Activated CD8-positive, alpha-beta T cell treated with anti-CD3 and anti-CD28 coated beads for 36 hours (primary cell): Measurements from ENCODE around the gene ZDHHC13. TPM values are rescaled to one million over a fixed set of nuclear protein-coding genes. Genes with fewer than 3 reads are reported as not detected.

Source experiments
- ATAC-seq: fragments of 200-7000 bp; cut with Tn5 transposase; one replicate; pipeline ENCODE4 v1.10.0; 2021; ENCODE audit warnings: mild to moderate bottlenecking, moderate library complexity
- CTCF ChIA-PET: fragments of 350-600 bp; sonication (Branson Sonifier 250); formaldehyde crosslinking; loops from one replicate; lab custom pipeline; 2021; ENCODE audit warnings: antibody characterized with exemption; lab: Charles Lee
- POLR2A ChIA-PET: fragments of 350-600 bp; sonication (Branson Sonifier 250); formaldehyde crosslinking; loops from one replicate; lab custom pipeline; 2021; ENCODE audit warnings: antibody characterized with exemption; lab: Charles Lee
- DNase-seq: peaks from one replicate; pipeline ENCODE4 v3.0.0-alpha.2; 2020
- H3K27ac Mint-ChIP-seq: one replicate; pipeline ENCODE4 v1.8.0; 2021; ENCODE audit warnings: mild to moderate bottlenecking, mixed read lengths
- H3K27me3 Mint-ChIP-seq: one replicate; pipeline ENCODE4 v1.8.0; 2021; ENCODE audit warnings: mixed read lengths
- H3K36me3 Mint-ChIP-seq: one replicate; pipeline ENCODE4 v1.8.0; 2021; ENCODE audit warnings: low read depth, mixed read lengths
- H3K4me1 Mint-ChIP-seq: one replicate; pipeline ENCODE4 v1.8.0; 2021; ENCODE audit warnings: low read depth, mixed read lengths
- H3K4me3 Mint-ChIP-seq: one replicate; pipeline ENCODE4 v1.8.0; 2021; ENCODE audit warnings: mild to moderate bottlenecking, moderate library complexity, mixed read lengths
- H3K9me3 Mint-ChIP-seq: one replicate; pipeline ENCODE4 v1.8.0; 2021; ENCODE audit warnings: mixed read lengths
- intact Hi-C: fragments of 100-400 bp; cut with micrococcal nuclease; formaldehyde crosslinking; loops from one replicate; pipeline ENCODE4 v1.10.0; 2022
- total RNA-seq, 2 experiments: library from RNA; stranded (reverse); gene quantifications; one replicate each; pipeline ENCODE4 v1.2.3, GENCODE V29; 2021
- TF ChIP-seq, protein P1 (sequence below): fragments of 200-600 bp; IDR thresholded peaks from one replicate; pipeline ENCODE4 v1.8.0; 2022; ENCODE audit warnings: antibody characterized with exemption, mild to moderate bottlenecking

ZDHHC13 gene
- total RNA-seq, 2 experiments from 2014 or later: 16.7 to 17.2 TPM

DNA sequence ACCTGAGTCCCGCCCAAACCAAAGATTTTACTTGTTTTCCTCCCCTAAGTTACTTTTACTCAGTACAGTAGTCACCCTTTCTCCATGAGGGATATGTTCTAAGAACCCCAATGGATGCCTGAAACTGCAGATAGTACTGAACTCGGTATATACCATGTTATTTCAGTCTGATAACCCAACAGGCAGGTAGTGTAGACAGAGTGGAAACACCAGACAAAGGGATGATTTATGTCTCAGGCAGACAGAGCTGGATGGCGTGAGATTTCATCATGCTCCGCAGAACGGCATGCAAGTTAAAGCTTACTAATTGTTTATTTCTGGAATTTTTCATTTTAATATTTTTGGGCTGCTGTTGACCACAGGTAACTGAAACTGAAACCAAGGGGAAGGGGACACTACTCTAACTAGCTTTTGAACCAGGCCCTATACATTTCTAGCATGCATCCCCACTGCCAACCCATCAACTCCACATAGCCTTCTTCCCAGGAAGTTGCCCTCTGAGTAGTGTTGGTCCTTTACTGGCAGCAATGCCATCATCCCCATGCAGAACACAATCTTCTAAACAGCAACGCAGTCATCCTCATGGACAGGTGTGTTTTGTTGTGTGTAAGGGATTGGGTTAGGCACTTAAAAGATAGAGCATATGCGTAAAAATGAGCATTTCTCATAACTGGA, 57.1 kb downstream of the ZDHHC13 start:
- Mint-ChIP-seq H3K36me3 (peaks cover 49% of the 10 kb centered on the region), H3K27me3 (no peaks in the 10 kb centered on the region), H3K27ac (no peak overlapping the region), H3K4me1 (no peaks in the 10 kb centered on the region), H3K4me3 (no peak overlapping the region), H3K9me3 (no peaks in the 10 kb centered on the region)
- POLR2A ChIA-PET: no interaction called here
- DNase-seq (no peak), ATAC-seq (no peak)
- TF ChIP-seq, protein P1, sequence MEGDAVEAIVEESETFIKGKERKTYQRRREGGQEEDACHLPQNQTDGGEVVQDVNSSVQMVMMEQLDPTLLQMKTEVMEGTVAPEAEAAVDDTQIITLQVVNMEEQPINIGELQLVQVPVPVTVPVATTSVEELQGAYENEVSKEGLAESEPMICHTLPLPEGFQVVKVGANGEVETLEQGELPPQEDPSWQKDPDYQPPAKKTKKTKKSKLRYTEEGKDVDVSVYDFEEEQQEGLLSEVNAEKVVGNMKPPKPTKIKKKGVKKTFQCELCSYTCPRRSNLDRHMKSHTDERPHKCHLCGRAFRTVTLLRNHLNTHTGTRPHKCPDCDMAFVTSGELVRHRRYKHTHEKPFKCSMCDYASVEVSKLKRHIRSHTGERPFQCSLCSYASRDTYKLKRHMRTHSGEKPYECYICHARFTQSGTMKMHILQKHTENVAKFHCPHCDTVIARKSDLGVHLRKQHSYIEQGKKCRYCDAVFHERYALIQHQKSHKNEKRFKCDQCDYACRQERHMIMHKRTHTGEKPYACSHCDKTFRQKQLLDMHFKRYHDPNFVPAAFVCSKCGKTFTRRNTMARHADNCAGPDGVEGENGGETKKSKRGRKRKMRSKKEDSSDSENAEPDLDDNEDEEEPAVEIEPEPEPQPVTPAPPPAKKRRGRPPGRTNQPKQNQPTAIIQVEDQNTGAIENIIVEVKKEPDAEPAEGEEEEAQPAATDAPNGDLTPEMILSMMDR: no peak
- CTCF ChIA-PET: no interaction called here
- intact Hi-C loops: no loop called here

DNA sequence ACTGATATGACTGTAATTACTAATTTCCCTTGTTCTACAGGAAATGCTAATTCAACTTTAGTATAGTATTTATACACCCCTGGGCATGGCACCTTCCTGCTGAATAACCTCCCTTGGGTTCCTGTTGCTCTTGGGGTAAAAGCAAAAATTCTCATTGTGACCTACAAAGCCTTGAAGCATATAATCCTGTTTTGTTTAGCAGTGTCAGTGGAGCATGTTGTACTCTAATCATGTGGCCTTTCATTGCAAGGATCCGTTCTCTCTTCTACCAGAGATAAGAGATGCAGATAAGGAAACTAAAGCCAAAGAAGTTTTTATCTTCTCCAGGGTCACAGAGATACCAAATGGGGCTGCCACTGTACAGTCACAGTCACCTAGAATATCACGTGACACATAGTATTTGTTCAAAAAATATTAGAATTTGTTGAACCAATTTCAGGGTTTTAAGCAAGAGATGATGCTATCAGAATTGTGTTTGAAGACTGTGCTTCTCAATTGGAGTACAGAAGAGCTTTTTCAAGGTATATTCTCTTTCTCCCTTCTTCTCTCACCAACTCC, 59.7 kb downstream of the ZDHHC13 start:
- Mint-ChIP-seq H3K36me3 (peaks cover 36% of the 10 kb centered on the region), H3K4me1 (no peaks in the 10 kb centered on the region), H3K9me3 (no peaks in the 10 kb centered on the region), H3K27me3 (no peaks in the 10 kb centered on the region), H3K4me3 (no peak overlapping the region), H3K27ac (no peak overlapping the region)
- POLR2A ChIA-PET: no interaction called here
- CTCF ChIA-PET: interaction anchor here (1.3 kb wide), 1 partner anchor 16 kb away, joined by 3 read pairs; no protein-coding TSS in a partner anchor
- DNase-seq (no peak), ATAC-seq (no peak)
- intact Hi-C loops: no loop called here
- TF ChIP-seq, protein P1: no peak

DNA sequence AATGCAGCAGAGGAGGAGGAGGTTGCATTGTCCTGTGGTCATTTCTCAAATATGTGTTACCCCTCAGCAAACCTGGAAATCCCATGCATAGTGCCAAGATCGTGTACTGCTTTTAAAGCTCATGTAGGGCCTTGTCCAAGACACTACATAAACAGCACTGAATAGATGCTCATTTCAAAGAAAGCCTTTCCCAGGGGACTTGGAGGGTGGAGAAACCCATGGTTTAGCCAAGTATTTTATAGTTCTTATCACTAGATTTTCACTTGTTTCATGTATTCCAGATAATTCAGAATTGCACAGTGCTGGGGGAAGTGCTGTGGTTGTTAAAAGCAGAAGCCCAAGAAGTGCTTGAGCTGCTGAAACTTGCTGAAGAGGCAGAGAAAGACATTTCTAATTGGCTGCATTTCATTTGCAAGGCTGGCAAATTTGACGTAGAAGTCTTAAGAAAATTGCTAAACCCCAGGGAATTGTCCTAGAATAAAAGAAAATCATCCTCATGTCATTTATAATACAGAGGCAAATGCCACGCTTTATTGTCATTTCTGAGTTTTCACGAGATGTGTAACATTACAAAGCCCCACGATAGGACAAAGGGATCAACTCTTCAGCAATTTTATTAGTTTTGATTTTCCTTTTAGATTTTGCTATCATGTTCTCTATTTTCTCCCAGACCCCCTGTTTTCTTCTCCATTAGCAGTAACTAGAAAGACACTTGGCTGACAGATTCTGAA, 64.7 kb downstream of the ZDHHC13 start:
- POLR2A ChIA-PET: no interaction called here
- intact Hi-C loops: no loop called here
- H3K4me1 Mint-ChIP-seq: no peaks in the 10 kb centered on the region
- no peaks in the 10 kb centered on the region for H3K27me3 Mint-ChIP-seq
- TF ChIP-seq, protein P1: no peak
- CTCF ChIA-PET: interaction anchor here (1.4 kb wide), 1 partner anchor 104 kb away, joined by 4 read pairs; no protein-coding TSS in a partner anchor
- H3K36me3 Mint-ChIP-seq: peaks cover 3% of the 10 kb centered on the region
- DNase-seq (no peak), ATAC-seq (no peak)
- no peaks in the 10 kb centered on the region for H3K9me3 Mint-ChIP-seq
- H3K4me3 Mint-ChIP-seq: no peak overlapping the region
- no peak overlapping the region for H3K27ac Mint-ChIP-seq

DNA sequence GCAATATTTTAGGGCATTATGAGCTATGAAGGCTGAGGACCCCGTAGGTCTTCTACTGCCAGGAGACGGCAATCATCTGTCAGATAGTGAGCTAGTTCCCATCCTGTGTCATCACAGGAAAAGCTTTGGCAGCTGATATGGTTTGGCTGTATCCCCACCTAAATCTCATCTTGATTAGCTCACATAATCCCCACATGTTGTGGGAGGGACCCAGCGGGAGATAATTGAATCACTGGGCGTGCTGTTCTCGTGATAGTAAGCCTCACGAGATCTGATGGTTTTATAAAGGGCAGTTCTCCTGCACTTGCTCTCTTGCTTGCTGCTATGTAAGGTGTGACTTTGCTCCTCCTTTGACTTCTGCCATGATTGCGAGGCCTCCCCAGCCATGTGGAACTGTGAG, 66.7 kb downstream of the ZDHHC13 start:
- no peak overlapping the region for H3K4me3 Mint-ChIP-seq
- H3K4me1 Mint-ChIP-seq: no peaks in the 10 kb centered on the region
- H3K27ac Mint-ChIP-seq: no peak overlapping the region
- H3K36me3 Mint-ChIP-seq: no peaks in the 10 kb centered on the region
- ChIA-PET POLR2A (no interaction called here), CTCF (interaction anchor here (1.7 kb wide), 1 partner anchor 113 kb away, joined by 5 read pairs; no protein-coding TSS in a partner anchor)
- DNase-seq (no peak), ATAC-seq (no peak)
- H3K9me3 Mint-ChIP-seq: no peaks in the 10 kb centered on the region
- intact Hi-C loops: no loop called here
- TF ChIP-seq, protein P1: no peak
- no peaks in the 10 kb centered on the region for H3K27me3 Mint-ChIP-seq

DNA sequence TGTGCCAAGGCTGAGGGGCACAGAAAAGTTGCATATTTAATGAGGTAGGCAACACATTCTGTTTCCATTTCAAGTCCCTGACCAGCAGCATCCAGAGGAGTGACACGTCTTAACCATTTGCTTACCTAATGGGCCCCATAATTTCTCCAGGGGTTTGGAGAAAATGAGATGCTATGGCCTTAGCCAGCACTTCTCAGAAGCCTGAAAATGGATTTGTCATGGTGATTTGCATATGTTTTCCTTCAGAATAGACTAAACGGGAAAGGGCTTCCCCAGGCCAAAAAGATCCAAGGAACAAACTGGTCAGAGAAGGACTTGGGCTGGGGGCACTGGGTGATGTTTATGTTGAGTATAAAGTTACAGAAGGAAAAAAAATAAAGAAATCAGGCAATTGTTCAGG, 68.1 kb downstream of the ZDHHC13 start:
- ATAC-seq (no peak), DNase-seq (no peak)
- no peaks in the 10 kb centered on the region for H3K27me3 Mint-ChIP-seq
- H3K36me3 Mint-ChIP-seq: no peaks in the 10 kb centered on the region
- TF ChIP-seq, protein P1: no peak
- no peak overlapping the region for H3K27ac Mint-ChIP-seq
- ChIA-PET POLR2A (no interaction called here), CTCF (no interaction called here)
- no peak overlapping the region for H3K4me3 Mint-ChIP-seq
- H3K4me1 Mint-ChIP-seq: no peaks in the 10 kb centered on the region
- intact Hi-C loops: no loop called here
- no peaks in the 10 kb centered on the region for H3K9me3 Mint-ChIP-seq
